OCI-M2 (cell line): ENCODE data around the gene GEMIN8.

Experiments used
- DNase-seq: peaks from one replicate; lab custom pipeline; 2025; ENCODE audit not compliant: unreplicated experiment; lab: John Stamatoyannopoulos, UW

GEMIN8 gene

DNA sequence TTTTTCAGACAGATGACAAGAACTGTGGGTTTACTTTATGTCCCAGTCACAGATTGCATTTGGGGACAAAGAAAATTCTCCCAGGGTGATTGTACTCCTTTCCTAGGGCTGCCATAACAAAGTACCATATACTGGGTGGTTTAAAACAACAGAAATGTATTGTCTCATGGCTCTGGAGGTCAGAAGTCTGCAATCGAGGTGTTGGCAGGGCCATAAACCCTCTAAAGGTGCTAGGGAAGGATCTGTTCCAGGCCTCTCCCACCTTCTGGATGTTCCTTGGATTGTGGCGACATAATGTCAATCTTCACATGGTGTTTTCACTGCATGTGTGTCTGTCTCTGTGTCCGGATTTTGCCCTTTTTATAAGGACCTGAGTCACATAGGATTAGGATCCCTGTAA lies 12.3 kb downstream of the GEMIN8 start:
- DNase-seq, result no peak

DNA sequence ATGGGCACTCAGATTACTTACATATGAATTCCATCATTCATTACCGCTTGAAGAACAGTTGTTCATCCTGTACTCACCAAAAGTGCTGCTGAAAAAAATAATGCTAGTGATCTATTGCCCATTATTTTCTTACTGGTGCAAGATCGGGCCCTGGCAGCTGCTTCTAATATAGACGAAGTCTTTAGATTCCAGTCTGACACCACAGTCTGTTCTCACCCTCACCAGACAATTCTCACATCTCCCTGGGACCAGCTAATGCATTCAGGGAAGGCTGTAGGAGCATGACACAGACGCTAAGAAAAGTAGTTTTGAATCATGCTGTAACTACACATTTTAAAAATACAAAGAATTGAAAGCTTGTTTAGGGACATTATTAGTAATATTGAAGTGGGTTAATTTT lies 13.8 kb downstream of the GEMIN8 start:
- no peak for DNase-seq

DNA sequence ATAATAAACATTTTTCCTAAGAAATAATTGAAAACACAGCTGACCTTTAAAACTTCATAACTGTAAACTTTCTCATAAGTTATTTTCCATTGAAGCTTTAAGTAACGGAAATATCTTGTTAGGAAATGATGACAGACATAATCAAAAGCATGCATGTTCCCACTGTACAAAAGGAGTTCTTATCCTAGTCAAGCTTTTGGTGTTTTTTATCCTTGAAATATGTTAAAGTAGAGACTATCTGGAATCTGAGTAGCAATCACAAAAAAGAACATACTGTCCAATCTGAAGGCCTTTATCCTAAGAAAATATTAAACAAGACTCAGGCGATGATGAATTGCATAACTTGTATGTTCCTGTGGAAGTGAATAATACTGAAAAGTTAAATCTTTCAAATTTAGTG lies 14.4 kb downstream of the GEMIN8 start:
- no peak for DNase-seq

DNA sequence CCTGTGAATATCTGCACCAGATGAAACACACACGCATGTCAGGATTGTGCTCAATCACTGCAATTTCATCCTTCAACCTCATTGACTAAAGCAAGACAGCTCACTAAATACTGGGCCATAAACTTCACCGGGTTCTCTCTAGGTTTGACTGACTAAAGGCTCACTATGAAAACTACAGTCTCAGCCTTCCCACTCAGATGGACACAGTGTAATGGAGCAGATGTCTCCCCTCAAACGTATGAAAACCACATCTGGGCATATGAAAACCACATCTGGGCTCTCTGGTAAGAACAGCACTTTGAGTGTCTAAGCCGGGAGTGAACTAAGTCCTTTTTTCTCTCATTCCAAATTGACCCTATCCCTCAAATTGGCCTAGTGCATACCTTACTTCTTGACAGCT lies 15.2 kb downstream of the GEMIN8 start:
- DNase-seq, result no peak

DNA sequence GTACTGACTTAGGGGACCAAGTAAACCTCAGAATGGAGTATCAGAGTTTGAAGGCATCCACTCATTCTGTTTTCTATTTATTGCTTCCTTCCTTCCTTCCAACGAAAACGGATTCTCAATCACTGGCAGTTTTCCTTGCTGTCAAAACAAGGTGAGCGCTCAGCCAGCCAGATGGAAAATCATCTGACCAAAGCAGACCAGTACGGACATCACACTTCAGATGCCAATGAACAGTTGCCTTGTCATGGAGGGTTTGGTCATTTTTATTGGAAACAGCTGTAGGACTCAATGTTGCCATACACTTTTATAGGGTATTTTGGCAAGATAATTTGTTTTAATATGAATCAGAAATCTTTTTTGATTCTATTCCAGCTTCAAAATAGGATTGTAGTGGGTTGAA lies 16.6 kb downstream of the GEMIN8 start:
- DNase-seq, result no peak

DNA sequence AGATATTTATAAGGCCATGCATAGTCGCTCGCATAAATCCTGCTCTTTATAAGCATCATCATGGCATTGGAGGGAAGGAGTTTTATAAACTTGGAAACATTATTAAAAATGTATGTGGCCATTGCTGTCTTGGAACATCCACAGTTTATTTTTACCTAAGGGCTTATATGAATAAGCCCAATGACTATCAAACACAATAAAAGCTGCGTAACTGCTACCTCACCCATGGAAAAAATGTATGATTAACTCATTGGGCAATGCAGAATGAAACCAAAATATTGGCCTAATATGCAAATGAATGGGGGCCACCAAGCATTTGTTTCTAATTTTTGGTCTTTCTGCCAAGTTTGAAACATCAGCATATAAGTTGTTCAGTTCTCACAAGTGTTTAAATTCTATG lies 19.1 kb downstream of the GEMIN8 start:
- no peak for DNase-seq

DNA sequence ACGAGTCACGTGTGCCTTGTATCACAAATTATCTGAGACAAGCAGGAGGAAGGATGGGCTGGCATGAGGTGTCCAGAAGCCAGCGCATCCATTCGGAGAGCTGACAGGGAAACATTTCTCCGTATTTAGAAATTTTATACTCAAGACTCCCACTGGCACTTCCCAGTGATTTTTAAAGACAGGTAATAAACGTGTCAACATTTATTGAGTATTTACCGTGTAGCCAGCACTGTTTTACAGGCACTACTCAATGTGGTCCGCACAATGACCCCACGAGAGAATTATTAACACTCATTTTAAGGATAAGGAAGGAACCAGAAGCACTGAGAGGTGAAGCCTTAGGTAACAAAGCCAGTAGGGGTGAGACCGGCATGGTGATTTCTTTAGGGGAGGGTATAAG lies 23.2 kb downstream of the GEMIN8 start:
- no peak for DNase-seq

DNA sequence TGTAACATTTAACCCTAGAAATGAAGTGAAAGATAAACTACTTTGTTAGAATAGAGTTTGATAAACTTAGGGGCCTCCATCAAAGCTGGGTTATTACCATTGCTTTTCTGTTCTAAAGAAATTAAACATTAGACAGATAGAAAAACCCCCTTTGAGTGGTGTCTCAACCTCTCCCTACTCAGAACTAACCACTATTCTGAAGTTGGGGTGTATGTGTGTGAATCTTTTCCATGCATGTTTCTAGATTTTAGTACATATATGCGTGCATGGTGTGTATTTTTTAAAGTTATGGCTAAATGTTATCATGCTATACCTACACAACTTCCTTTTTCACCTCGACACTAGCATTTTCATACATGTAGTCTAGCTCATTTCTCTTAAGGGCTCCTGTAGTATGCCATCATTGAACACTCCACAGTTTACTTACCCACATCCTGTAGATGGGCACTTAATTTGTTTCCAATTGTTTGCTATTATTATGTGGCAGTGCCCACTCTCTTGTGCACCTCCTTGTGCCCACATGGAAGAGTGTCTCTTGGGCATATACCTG lies 25.7 kb downstream of the GEMIN8 start:
- no peak for DNase-seq

DNA sequence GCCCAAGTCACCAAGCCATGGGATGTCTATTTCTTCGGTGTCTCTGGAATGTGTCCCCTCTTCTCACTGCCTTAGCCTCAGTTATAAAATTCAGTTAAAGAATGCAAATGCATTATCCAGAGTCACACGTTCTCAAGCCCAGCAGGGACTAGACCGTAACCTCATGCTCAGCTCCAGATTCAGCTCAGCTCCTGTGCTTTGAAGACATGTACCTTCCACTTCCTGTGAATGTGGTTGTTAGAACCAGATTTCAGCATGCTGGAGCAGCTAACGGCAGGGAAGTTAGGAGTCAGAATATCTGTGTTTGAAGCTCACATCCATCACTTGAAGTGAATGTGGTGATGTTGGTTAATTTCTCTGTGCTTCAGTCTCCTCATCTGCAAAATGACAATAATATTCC lies 26.7 kb downstream of the GEMIN8 start:
- DNase-seq, result no peak

DNA sequence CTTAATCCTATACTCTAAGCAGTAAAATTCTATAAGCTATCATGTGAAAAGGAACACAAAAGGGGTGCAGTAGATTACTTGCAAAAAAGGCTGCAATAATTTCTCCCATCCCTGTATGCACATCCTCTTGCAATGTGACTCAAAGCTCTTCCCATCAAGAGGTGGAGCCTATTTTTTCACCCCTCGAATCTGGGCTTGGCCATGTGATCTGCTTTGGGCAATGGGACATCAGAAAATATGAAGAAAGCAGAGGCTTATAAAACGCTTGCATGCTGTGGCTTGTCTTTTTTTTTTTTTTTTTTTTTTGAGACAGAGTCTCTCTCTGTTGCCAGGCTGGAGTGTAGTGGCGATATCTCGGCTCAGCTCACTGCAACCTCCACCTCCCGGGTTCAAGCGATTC lies 33.0 kb downstream of the GEMIN8 start:
- DNase-seq, result no peak

DNA sequence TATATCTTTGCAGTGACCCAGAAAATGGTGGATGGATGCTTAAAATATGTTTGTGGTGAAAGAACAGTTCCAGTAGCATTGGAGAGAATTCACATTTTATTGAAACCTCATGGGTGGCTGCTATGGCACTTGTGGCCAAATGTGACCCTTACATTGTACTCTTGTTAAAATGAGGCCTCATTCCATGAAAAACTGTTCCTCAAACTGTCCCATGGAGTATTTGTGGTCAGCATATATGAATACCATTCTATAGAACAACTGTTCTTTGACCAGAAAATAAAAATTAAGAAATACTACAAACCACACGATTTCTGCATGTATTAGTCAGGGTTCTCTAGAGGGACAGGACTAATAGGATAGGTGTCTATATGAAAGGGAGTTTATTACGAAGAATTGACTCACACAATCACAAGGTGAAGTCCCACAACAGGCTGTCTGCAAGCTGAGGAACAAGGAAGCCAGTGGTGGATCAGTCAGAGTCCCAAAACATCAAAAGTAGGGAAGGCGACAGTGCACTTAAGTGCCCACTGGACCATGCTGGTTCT lies 35.1 kb downstream of the GEMIN8 start:
- DNase-seq, result no peak

DNA sequence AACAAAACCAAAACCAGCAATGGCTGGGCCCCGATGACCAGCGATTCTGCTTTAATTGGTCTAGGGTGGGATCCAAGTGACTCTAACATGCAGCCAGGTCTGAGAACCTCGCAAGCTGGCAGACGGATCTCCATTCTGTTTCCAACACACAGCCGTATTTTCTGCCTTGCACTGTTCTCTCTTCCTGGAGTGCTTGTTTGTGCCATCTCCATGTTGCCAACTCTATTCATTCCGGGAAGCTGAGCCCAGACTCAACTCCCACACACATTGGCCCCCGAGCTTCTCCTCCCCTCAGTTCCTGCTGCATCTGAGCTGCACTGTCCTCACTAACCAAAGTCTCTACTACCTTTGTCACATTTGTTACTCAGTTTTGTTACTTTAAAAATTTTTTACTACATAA lies 35.6 kb downstream of the GEMIN8 start:
- no peak for DNase-seq

DNA sequence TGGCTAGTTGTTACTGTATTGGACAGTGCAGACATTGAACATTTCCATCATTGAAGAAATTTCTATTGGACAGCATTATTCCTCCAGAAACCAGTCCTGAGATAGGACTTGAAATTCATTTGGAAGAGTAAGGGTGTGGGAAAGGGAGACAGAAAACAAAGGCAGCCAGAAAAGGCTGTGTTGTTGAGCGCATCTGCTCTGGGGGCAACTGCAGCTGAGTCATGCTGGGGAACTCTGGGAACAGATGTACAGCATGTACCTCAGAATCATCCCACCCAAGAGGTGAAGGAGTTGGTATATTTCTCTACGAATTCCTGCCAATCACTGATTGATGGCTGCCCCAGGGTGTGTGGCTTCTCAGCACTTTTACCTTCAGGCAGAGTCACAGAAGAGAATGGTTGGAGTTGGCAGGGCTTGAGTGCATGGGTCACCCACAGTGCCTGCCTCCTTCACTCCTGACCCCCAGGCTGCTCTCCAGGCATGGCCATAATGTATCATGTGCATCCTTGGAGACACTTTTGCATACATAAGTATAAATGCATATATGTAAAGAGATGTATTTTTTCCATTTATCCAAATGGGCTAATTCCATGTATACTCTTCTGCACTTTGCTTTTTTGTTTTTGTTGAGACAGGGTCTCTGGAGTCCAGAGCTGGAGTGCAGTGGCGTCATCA lies 39.4 kb downstream of the GEMIN8 start:
- DNase-seq, result no peak

DNA sequence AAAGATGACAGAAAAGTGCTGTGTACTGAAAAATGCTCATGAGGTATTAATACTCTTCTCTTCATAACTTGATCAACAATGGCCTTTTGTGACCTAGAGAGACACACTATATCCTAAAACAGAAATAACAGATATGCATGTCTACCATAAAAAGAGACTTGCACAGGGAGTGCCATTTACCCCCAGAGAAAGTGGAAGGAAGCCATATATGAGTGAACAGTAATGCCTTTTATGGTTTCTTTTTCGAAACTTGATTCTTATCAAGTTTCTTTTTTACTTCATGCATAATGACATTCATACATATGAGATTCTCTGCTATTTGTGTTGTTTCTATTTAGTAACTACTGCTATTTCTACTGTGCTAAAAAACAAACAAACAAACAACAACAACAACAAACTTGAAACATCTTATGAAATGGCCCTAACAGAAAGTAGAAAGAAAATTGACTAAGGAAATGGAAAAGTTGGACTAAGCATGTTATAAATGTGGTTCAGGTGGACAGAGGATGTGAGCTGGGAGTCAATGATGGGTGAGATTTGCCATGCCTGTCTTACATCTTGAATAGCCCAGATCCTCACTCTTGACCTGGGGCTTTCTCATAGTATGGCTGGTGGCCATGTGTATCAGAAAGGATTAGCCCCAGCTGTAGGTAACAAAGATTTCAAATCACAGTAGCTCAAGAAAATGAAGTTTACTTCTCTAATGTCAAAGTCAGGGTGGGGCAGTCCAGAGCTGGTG lies 43.8 kb downstream of the GEMIN8 start:
- no peak for DNase-seq

DNA sequence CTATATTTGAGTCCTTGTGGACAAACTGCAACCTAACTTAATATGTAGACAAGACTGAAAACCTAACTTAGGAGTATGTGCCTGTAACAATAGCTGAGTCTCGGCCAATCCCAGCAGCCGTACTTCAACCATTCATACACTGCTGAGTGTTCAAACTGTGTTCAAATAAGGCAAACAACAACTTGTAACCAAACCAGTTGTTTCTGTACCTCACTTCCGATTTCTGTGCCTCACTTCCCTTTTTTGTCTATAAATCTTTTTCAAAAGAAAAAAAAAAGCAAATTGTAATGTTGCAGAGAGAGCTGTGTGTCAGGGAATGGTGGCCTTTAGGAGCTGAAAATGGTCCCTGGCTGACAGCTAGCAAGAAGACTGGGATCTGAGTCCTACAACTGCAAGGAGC lies 46.0 kb downstream of the GEMIN8 start:
- no peak for DNase-seq

DNA sequence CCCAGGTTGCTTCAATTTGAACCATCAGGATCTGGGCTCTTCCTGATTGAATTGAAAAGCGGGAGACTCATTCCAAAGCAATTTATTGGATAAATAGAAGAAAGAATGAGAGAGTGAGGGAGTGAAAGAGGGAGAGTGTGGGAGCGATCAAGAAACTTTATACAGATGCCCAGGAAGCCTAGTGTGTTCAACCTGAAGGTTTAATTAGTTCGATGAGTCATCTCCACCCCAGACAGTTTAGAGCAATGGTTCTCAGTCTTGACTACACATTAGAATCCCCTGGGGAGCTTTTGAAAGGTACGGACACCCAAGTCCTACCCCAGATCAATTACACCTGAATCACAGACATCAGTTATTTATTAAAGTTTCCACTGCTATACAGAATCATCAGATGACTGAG lies 61.5 kb downstream of the GEMIN8 start:
- no peak for DNase-seq

DNA sequence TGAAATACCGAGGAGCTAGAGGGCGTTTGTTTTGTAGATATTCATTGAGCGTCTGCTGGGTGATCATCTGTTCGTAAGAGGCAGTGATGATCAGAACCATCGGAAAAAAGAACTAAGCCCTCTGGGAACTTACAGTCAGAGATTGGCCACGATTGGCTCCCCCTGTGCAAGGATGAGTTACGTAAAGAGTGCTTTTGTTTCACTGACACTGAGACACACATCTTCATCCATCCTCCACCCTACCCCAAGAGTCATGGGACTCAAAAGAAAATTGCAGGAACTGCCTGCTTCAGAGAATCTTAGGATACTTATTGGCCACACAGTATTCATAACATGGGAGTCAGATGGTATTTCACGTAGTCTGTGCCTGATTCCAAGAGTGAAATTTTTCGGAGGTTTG lies 62.1 kb downstream of the GEMIN8 start:
- DNase-seq, result no peak

DNA sequence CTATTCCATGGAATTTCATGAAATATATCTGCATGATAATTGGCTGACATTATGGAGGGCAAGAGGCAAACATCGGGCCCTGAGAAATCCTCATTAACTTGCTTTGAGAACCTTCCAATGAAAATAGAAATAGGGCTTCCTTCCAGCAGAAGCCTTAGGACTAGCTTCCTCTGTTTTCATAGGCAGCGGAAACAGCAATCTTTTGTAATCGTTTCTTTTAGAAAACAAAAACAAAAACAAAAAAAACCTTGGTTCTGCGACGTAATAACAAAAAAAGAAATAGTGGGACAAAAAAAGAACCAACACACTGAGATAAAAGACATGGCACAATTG lies 62.9 kb downstream of the GEMIN8 start:
- DNase-seq, result no peak

DNA sequence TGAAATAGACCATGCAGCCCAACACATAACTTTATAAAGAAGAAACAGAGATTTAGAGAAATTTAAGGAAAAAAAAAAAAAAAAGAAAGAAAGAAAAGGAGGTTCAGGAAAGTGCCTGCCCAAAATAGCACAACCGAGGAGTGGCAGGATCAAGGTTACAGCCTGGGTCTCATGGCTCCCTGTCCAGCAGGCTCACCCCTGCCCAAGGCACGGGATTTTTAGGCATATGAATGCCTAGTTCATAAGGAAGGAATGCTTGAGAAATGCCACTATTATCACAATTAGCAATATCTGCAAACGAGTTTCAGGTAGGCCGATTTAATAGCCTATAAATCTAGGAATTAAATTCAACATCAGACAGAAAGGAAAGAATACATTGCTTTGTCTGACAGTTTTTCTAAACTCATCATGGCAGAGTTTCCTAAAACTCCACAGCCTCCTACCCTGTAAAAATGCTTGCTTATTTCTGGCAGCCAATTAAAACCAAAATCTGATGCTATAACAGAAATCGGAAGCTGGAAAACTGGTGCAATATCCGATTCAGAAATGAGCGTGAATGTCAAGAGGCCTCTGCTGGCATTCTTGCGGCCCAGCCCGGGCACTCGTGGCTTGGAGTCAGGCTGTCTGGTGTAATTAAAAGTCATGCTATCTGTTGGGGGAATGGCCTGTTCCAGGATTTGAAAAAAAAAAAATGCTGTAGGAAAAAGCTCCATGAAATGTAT lies 63.5 kb downstream of the GEMIN8 start:
- DNase-seq, result no peak

DNA sequence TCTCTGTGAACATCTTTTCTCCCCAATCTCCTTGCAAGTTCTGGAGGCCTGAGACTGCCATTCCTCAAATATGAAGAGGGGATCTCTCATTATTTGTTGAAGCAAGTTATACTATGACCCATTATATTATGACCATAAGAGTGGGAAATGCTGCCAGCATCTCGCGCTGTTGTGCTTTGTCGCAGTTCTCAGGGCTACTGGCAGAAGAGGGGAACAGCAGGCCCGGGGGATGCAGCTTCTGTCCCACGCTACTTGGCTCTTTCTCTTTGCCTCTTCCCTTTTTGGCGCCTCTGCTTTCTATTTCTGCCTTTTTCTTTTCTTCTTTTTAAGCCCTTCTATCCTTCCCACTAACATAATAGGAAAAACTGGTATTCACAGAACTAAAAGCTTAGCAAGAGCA lies 64.2 kb downstream of the GEMIN8 start:
- DNase-seq, result no peak

DNA sequence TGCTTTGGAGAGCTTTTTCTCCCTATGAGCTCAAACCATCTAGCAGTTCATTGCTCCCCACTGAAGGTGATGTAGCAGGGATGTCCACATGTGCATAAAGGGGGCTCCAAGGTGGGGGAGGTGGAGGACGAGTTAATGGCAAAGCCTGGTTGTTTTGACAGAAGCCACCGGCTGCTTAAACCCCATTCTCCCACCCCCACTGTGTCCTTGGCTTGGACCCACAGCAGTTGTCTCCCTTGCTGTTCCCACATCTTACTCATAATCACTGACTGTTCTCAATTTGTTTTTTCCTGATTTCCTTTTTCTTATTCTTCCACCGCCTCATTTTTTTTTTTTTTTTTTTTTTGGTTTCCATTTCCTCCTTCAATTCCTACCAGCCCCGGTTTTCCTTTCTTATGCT lies 72.7 kb downstream of the GEMIN8 start:
- no peak for DNase-seq
